K562 treated with DMSO at 1 percent for 4 hours (cell line): ENCODE measurements around the gene CARNS1. TPM values are rescaled to one million over a fixed set of nuclear protein-coding genes. Genes with fewer than 3 reads are reported as not detected.

Experiments used
- total RNA-seq: library from RNA; unstranded; fragments of 300-600 nt; gene quantifications from 2 replicates; pipeline ENCODE4 v1.2.3, GENCODE V29; 2022; ENCODE audit not compliant: insufficient read depth

CARNS1 gene, protein sequence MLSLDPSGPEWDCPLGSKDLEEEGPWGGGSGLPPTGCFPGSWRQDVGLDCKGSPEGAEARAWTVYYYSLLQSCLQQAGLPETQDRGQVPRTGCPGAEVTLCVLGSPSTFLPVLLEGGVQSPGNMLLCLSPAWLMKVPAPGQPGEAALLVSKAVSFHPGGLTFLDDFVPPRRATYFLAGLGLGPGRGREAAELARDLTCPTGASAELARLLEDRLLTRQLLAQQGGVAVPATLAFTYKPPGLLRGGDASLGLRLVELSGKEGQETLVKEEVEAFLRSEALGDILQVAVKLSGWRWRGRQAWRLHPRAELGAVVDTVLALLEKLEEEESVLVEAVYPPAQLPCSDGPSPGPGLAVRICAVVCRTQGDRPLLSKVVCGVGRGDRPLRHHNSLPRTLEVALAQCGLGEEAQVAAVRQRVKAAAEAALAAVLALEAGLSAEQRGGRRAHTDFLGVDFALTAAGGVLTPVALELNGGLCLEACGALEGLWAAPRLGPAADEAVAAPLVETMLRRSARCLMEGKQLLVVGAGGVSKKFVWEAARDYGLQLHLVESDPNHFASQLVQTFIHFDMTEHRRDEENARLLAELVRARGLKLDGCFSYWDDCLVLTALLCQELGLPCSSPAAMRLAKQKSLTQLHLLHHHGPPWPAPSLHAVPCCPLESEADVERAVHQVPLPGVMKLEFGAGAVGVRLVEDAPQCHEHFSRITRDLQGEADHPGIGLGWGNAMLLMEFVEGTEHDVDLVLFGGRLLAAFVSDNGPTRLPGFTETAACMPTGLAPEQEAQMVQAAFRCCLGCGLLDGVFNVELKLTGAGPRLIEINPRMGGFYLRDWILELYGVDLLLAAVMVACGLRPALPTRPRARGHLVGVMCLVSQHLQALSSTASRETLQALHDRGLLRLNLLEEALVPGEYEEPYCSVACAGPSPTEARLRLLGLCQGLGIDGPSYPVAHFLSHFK
- total RNA-seq = not detected in 2 replicates

DNA sequence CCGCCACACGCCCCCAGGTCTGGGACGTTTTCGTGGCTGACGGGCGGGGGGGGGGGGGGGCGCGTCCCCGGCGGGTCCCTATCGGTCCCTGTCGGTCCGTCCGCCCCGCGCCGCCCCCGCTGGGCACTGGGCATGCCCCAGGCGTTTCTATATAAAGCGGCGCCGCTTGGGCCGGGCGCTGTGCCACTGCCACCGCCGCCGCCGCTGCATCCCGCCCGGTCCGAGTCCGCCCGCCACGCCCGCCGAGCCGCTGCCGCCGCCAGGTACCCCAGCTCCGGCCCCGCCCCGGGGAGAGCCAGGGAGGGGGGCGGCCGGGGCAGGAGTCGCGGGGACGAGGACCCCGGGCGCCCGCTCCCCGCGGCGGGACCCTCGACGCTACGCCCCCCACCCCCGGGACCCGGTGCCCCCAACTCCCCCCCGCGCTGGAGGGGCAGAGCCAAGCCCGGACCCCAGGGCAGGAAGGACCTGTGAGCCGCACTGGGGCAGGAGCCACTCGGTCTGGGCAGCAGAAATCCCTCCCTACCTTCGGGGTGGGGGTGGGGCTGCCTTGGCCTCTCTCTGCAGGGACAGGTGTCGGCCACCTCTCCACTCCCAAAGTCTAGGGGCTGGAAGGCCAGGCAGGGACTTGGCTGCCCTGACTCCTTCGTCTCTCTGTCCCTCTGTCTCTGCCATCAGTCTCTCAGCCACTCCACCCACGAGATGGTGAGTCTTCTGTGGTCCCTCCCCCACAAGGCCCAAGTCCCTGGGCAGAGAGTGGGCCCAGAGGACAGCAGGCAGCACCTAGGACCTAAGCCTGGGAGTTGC, at the start of gene CARNS1:
Gene CARNS1, plus strand, starts transcription at position 178 of the 804 bp plus-strand sequence. Its CDS starts 522 bp downstream, at position 700.

DNA sequence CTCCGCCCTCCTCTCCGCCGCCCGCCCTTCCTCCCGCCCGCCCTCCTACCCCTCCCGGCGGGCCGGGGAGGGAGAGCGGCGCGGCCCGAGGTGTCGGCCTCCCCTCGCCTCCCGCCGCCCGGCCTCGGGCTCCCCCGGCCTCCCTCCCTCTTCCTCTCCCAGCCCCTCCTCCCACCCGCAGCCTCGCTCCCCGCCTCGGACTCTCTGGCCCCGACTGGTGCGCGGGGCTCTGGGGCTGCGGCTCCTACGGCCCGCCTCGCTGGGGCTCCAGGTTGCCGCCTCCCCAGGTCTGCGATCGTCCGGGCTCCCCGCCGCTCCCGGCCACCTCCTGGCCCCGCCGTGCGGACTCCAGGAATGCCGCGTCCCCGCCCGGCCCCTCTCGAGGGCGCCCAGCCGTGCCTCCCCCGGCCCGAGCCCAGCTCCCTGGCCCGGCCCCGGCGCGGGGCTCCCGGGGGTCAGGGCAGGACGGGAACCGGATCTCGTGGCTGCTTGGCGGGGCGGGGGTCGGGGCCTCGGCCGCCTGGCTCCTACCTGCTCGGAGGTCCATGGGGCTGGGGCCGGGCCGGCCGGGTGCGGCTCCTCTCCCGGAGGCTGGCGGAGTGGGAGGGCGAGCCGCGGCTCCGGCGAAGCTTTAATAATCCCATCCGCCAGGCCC, 42.4 kb upstream of the CARNS1 start, which contains the start of gene CLCF1:
Gene CLCF1, minus strand, starts transcription at position 606 of the 655 bp plus-strand sequence. Its CDS starts 59 bp downstream, at position 547.

DNA sequence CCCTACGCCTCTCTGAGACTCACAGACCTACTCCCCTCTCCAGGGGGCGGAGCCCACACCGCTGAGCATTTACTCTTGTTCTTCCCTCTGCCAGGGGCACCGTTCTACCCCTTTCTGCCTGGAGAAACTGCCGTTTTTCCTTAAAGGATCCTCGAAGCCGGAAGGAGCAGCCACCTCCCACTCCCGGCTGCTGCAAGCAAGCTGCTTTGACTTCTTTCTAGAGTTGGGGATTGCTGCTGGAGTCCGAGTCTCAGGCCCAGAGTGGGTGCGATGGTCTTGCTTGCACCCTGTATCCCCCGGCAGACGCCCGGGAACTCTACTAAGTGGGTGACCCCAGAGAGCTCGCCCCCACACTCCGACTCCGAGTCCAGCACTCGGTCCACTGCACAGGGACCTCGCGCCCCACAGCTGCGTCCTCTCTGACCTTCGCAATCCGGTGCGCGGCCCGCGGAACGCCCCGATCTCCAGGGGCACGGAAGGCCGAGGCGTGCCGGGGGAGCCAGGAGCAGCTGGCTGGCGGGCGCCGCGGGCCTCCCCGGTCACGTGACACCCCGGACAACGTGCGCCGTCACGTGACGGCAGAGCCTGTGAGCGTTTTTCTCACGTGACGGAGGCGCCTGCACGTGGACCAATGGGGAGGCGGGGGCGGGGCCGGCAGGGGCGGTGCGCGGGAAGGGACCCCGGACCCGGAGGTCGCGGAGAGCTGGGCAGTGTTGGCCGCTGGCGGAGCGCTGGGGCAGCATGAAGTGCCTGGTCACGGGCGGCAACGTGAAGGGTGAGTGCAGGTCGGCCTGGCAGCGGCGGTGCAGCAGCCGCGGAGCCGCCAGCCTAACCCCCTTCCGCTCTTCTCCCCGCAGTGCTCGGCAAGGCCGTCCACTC, 23.9 kb upstream of the CARNS1 start, which contains the start of gene RAD9A:
Gene RAD9A, plus strand, starts transcription at position 683 of the 879 bp plus-strand sequence. Its CDS starts 59 bp downstream, at position 742.

DNA sequence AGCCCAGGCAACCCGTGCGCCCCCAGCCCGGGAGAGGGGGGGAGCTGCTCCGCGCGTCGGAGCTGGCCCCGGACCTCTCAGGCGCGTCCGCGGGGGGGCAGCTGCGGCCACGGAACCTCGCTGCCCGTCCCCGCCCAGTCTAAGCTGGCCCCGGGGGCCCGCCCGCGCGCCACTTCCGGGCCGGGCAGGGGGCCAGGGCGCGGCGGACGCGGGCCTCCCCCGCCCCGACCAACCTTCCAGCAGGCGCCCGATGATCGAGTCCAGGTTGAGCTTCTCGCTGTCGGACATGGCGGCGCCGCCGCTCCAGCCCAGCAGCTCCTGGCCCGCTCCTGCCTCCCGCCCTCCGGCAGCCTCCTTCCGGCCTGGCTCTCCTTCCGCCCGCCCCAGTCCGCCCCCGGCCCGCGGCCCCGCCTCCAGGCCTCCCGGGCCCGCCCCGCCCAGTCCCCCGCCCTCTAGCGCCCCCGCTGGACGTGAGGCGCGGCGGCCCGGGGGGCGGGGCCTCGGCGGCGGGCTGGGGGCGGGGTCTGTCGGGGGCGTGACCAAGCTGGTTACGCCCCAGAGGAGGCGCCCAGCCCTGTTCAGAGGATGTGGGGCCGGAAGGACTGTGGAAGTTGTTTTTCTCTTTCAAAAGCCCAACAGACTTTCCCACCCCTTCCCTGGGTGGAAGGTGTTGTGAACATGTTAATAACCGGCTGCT, 13.8 kb upstream of the CARNS1 start, which contains the start of gene PPP1CA:
Gene PPP1CA, minus strand, starts transcription at position 364 of the 697 bp plus-strand sequence. Its CDS starts 76 bp downstream, at position 288.

DNA sequence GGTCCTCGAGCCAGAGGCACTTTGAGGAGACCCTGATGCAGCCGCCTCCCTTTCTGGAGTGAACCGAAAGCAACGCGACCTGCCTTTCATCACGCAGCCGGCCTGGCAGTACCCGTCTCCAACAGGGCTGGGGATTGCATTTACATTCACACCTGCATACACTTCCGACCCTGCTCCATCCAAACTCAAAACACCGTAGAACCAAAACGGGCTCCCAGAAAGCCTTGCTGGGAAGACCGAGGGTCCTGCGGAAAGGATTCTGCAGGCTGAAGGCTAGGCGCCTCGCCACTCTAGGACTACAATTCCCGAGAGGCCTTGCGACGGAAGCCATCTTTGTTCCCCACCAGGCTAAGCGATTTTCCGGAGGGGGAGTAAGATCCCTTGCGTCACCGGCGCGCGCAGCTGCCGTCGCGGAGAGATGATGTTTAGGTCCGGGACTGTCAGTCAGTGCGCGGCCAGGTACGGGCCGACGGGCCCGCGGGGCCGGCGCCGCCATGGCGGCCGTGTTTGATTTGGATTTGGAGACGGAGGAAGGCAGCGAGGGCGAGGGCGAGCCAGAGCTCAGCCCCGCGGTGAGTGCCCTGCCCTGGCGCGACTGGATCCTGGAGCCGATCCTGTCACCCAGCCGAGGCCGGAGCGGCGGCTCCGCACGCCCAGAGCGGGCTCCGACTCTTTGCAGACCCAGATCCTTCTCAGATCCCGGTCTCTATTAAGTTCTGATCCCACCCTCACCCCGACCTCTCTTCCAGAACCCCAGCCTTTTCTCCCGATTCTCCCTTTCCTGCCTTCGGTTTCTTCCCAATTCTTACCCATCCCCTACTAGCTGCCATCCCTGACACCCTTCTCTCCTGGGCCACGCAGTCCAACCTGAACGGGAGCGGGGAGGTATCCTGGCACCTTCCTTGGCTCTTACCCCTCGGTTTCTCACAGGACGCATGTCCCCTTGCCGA, 12.8 kb downstream of the CARNS1 start, which contains the start of gene RPS6KB2:
Gene RPS6KB2, plus strand, starts transcription at position 443 of the 950 bp plus-strand sequence. Its CDS starts 52 bp downstream, at position 495.

DNA sequence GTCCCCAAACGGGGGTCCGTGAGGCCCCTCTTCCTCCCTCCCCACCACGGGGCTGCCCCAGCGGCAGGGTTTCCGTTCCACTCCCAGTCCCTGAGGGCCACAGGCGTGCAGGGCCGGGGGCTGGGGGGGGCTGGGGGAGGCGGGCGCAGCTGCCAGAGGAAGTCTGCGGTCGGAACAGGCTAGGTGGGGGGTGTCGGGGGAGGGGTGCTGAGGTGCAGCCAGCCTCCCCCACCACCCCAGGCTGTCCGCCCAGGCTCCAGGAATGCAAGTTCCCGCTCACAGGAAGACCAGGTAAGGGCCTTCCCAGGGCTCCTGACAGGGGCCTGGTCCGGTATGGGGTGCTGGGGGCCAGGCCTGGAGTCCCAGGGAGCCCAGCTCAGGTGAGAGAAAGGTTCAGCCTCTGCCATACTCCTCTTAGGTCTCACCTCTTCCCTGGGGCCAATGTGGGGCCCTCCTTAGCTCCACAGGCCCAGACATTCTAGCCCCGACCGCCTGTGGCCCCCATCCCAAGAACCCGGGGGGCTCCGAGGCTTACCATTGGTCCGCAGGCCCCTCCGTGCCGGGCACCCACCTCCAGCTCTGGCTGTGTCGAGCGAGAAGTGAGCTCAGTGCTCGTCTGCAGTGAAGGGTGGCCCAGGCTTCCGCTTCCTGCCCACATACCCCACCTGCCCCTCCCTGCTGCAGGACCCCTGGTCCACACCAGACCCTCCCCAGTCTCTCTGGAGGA, 21.8 kb downstream of the CARNS1 start, which contains the start of gene PTPRCAP:
Gene PTPRCAP, minus strand, starts transcription at position 601 of the 727 bp plus-strand sequence. Its CDS starts 63 bp downstream, at position 538.

DNA sequence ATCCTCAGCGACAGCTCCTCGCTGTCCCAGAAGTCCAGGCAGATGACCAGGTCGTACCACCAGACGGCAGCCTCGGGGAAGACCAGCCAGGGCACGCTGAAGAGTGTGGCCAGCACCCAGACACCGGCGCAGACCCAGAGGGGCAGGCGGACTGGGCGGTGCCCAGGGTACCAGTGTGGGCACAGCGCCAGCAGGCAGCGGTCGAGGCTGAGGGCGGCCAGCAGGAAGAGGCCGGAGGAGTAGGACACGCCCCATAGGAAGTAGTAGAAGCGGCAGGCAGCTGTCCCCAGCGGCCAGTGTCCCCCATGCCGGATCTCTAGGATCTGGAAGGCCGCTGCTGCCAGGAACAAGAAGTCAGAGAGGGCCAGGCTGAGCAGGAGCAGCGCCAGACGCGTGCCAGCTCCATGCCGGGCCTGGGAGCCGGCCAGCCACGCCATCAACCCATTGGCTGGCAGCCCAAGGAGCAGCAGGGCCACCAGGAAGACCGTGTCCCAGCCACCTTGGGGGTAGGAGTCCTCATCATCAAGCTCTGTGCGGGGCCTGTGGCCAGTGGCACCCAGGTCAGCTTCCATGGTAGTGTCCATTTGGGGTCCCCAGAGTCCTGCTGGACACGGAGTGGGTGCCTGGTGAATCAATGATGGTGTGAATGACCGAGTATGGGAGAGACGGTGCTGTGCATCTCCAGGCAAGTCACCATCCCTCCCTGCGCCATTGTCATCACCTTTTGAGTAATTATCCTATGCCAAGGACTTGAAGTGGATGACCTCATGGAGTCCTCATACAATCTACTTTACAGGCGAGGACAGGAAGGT, 36.9 kb downstream of the CARNS1 start, which contains the start of gene GPR152:
Gene GPR152, minus strand, starts transcription at position 589 of the 812 bp plus-strand sequence. Its CDS starts 5 bp downstream, at position 584.

DNA sequence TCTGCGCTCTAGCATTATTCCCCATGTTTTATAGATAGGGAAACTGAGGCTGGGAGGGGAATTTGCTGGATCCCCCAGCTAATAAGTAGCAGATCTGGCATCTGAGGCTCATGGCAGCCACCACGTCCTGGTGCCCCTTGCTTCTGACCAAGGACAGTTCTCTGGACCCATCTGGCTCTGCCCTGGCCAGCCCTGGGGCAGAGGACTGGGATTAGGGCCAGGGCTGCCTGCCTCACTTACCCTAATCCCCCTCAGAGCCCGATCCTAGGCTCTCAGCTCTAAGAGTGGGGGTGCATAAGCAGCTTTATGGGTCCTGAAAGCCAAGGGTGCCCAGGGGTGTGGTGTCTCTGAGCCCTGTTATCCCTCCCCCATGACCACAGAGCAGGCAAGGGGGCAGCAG, 39.6 kb downstream of the CARNS1 start, which contains the start of gene CABP4:
Gene CABP4, plus strand, starts transcription at position 301 of the 400 bp plus-strand sequence. Its CDS starts 70 bp downstream, at position 371.

DNA sequence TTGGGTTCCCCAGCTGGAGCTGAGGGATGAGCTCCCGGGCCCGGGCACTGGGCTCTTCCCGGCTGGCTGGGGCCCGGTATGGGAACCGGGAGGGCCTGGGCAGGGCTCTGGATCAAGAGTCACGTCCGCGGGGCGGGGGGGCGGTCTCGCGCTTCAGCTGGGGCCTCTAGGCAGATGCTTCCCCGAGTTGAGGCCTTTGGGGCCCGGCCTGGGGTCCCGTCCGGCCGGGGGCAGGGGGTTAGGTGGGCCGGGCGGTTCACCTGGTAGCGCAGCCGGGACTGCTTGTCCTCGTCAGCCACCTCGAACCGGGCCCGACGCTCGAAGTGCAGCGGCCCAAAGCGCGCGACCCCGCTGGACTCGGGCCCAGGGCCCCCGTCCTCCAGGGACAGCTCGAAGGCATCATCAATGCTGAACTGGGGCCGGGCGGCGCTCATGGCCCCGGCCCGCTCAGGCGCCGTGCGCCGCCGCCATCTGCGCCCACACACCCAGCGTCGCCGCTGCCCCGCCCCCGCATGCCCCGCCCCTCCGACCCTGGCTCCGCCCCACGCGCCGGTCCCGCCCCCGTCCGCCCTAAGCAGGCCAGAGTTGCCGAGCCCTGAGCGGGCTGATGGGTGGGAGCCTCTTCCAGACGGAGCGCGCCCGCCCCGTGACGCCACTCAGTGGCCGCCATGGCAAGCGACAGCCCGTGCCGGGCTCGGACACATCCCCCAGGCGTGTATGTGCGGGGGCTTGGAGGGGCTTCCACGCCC, 53.5 kb downstream of the CARNS1 start, which contains the start of gene TMEM134:
Gene TMEM134, minus strand, starts transcription at position 493 of the 749 bp plus-strand sequence. Its CDS starts 59 bp downstream, at position 434.

Other genes starting within 250 kb of the CARNS1 start
- 131 and 142 TPM in 2 replicates for gene GRK2, start 149.2 kb upstream of the CARNS1 start, total RNA-seq
- 40.8 and 46.3 TPM in 2 replicates for gene ANKRD13D, start 126.4 kb upstream of the CARNS1 start, total RNA-seq
- gene SSH3, start 112.1 kb upstream of the CARNS1 start, total RNA-seq = 3.9 and 8.5 TPM in 2 replicates
- gene POLD4, start 62.1 kb upstream of the CARNS1 start, total RNA-seq = 82.5 and 123 TPM in 2 replicates
- 1.0 and 1.2 TPM in 2 replicates for gene CLCF1, start 42.1 kb upstream of the CARNS1 start, total RNA-seq
- gene RAD9A, start 23.7 kb upstream of the CARNS1 start, total RNA-seq = 38.7 and 39.2 TPM in 2 replicates
- 321 and 325 TPM in 2 replicates for gene PPP1CA, start 13.8 kb upstream of the CARNS1 start, total RNA-seq
- gene TBC1D10C, start 11.6 kb upstream of the CARNS1 start, total RNA-seq = 1.4 and 1.7 TPM in 2 replicates
- gene RPS6KB2, start 12.8 kb downstream of the CARNS1 start, total RNA-seq = 72.1 and 83.4 TPM in 2 replicates
- gene PTPRCAP, start 22.0 kb downstream of the CARNS1 start, total RNA-seq = 2.1 and 2.5 TPM in 2 replicates
- gene CORO1B, start 27.8 kb downstream of the CARNS1 start, total RNA-seq = 222 and 228 TPM in 2 replicates
- not detected in 2 replicates for gene GPR152, start 37.1 kb downstream of the CARNS1 start, total RNA-seq
- gene CABP4, start 39.7 kb downstream of the CARNS1 start, total RNA-seq = not detected in 2 replicates
- gene TMEM134, start 53.6 kb downstream of the CARNS1 start, total RNA-seq = 44.8 and 54.3 TPM in 2 replicates
- gene AIP, start 67.3 kb downstream of the CARNS1 start, total RNA-seq = 111 and 127 TPM in 2 replicates
- gene PITPNM1, start 89.7 kb downstream of the CARNS1 start, total RNA-seq = 39.7 and 47.4 TPM in 2 replicates
- gene CDK2AP2, start 92.5 kb downstream of the CARNS1 start, total RNA-seq = 117 and 122 TPM in 2 replicates
- not detected in 2 replicates for gene CABP2, start 107.8 kb downstream of the CARNS1 start, total RNA-seq
- 2,202 and 2,224 TPM in 2 replicates for gene GSTP1, start 168.1 kb downstream of the CARNS1 start, total RNA-seq
- 188 and 204 TPM in 2 replicates for gene NDUFV1, start 191.3 kb downstream of the CARNS1 start, total RNA-seq
- 12.3 and 16.7 TPM in 2 replicates for gene NUDT8, start 214.3 kb downstream of the CARNS1 start, total RNA-seq
- gene TBX10, start 224.1 kb downstream of the CARNS1 start, total RNA-seq = not detected in 2 replicates
- not detected in 2 replicates for gene ACY3, start 235.1 kb downstream of the CARNS1 start, total RNA-seq